DND-41 (cell line): ENCODE measurements around the gene ERC1.

Source experiments
- CTCF ChIP-seq: IDR thresholded peaks from 2 replicates; pipeline ENCODE4 v1.5.1; 2012; ENCODE audit warnings: borderline replicate concordance, low read length, moderate library complexity, mild to moderate bottlenecking; ENCODE audit not compliant: poor library complexity, severe bottlenecking; ENCODE audit errors: extremely low read depth
- EZH2 ChIP-seq: IDR thresholded peaks from 3 replicates; pipeline ENCODE4 v1.6.1; 2012; ENCODE audit warnings: borderline replicate concordance, low read depth, mild to moderate bottlenecking, moderate library complexity, low read length, inconsistent platforms; ENCODE audit not compliant: severe bottlenecking

DNA sequence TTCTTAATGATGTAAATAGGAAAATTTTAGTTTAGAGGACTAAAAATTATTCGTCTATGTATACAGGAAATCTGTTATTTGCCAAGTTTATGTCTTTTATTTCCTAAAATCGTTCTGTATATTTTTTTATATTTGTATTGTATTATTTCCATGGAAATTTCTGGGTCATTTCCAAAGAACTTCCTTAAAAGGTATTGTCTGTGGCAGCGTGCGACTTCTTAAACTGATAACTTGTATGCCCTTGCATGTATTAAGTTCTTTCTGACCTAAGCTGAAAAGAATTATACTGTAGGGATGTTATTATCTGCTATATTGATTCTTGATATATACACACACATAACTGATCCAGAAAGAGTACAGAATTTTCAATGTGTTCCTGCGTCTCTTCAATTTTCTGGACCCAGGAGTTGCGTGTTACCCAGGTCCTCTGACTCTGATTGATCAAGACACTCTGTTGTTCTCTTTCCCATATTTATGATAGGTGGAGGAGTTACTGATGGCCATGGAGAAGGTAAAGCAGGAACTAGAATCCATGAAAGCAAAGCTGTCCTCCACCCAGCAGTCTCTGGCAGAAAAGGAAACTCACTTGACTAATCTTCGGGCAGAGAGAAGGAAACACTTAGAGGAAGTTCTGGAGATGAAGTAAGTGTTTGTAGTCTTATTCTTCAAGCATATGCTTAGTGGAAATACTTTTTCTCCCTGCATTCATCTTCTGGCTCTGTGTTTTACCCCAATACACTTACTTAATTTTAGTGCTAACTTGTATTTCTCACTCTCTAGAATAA is 298.5 kb downstream of the ERC1 start:
- TF ChIP-seq CTCF: no peak
- no peak for TF ChIP-seq EZH2
